Astrocyte (in vitro differentiated cells and primary cell): ENCODE measurements around the gene PLA2G2D.

Experiments used
- EZH2 ChIP-seq: IDR thresholded peaks from 2 replicates; pipeline ENCODE4 v1.6.1; 2012; ENCODE audit warnings: mild to moderate bottlenecking, low read length, inconsistent platforms; ENCODE audit not compliant: insufficient read depth
- TF ChIP-seq, protein P1 (sequence below): IDR thresholded peaks from 2 replicates; pipeline ENCODE4 v1.5.1; 2011; ENCODE audit warnings: low read depth, mild to moderate bottlenecking, inconsistent platforms, low read length, moderate library complexity; ENCODE audit not compliant: insufficient read depth

DNA sequence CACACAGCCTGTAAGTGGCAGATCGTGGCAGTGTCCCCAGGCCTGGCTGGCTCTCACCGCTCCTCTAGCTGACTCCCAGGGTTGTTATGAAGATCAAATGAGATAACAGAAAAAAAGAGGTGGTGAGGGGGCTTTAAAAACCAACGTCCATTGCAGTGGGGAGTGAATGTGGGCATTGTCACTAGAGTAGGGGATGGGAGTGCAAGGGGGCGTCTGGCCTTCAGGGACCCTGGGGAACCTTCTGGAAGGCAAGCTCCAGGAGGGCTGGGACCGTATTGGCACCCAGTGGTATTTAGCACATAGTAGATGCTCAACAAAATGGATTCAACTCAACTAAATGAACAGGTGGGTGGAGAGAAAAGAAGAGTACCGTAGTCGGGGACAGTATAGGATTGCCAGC is 3.4 kb downstream of the PLA2G2D start:
- no peak for TF ChIP-seq EZH2
- TF ChIP-seq, protein P1, sequence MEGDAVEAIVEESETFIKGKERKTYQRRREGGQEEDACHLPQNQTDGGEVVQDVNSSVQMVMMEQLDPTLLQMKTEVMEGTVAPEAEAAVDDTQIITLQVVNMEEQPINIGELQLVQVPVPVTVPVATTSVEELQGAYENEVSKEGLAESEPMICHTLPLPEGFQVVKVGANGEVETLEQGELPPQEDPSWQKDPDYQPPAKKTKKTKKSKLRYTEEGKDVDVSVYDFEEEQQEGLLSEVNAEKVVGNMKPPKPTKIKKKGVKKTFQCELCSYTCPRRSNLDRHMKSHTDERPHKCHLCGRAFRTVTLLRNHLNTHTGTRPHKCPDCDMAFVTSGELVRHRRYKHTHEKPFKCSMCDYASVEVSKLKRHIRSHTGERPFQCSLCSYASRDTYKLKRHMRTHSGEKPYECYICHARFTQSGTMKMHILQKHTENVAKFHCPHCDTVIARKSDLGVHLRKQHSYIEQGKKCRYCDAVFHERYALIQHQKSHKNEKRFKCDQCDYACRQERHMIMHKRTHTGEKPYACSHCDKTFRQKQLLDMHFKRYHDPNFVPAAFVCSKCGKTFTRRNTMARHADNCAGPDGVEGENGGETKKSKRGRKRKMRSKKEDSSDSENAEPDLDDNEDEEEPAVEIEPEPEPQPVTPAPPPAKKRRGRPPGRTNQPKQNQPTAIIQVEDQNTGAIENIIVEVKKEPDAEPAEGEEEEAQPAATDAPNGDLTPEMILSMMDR = no peak
